GM12875 (cell line): ENCODE data around the gene TMEM150A.

Experiments
- H3K4me3 ChIP-seq: one replicate; pipeline ENCODE4 v1.5.1; 2011; ENCODE audit warnings: low read depth, low read length, control low read depth
- CTCF ChIP-seq: IDR thresholded peaks from 2 replicates; pipeline ENCODE4 v1.5.1; 2011; ENCODE audit warnings: low read depth, mild to moderate bottlenecking, control low read depth, inconsistent platforms, low read length, moderate library complexity, borderline replicate concordance; ENCODE audit not compliant: insufficient read depth

TMEM150A gene

DNA sequence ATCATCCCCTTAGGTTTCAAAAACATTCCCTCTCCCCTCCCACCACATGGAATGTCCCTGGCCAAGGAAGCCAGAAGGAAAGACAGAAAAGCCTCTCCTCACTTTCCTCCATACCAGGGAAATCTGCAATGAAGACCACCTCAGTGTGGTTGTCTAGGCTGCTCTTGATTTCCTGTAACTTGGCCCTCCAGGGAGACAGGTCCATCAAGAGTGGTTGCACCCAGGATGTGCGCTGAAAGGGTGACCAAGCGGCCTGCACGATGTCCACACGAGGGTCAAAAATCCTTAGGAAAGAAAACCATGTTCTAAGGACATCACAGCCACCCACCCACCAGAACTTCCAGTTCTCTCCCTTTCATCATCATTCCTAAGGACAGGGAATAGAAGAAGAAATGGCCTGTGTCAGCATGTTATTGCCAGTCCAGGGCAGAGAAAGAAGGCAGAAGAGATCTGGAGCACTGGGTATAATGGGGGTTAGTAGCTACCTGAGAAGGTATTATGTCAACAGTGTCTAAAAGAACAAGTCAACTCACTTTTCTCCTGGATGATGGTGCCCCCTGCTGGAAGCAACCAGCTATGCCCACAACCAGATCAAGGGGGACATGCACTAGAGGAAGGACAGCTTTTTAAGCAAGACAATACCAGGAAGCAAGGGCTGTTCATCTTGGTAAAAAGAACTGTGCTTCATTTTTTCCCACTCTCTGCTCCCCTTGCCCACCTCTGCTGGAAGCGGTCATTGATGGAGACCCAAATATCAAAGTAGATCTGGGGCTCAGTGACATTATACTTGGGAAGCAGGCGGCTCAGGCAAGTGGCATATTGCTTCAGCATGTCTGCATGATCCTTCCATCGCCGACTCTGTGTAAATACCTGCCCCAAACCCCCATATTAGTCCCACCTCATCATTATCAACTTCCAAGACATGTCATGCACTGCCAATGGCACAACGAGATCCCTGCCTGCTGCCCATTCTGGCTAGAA lies 50.5 kb downstream of the TMEM150A start:
- no peak overlapping the region for H3K4me3 ChIP-seq
- TF ChIP-seq CTCF = peak; percentile 88

GRCh38 chr2:85550486-85550885 lies 52.0 kb downstream of the TMEM150A start:
- TF ChIP-seq CTCF = no peak

DNA sequence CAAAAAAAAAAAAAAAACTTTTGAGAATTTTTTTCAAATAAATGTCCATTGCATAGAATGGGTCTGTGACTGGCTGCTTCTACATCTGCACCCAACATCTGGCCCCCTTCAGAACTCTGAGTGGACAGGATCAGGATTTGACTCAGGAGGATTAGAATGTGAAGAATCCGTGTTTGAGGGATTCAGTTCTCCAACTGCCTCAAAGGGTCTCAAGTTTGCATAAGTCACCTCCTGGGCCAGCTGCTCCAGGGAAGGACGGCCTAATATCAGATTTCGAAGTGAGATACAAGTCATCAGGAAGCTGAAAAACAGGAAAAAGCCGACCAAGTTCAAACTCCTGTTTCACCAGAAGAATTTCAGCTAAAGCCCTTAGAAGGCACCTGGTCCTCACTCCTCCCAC lies 52.7 kb downstream of the TMEM150A start:
- TF ChIP-seq CTCF = no peak
- H3K4me3 ChIP-seq = no peak overlapping the region

More at GRCh38 chr2:85550486-85550885, 52.0 kb downstream of the TMEM150A start:
- H3K4me3 ChIP-seq = no peak overlapping the region

DNA sequence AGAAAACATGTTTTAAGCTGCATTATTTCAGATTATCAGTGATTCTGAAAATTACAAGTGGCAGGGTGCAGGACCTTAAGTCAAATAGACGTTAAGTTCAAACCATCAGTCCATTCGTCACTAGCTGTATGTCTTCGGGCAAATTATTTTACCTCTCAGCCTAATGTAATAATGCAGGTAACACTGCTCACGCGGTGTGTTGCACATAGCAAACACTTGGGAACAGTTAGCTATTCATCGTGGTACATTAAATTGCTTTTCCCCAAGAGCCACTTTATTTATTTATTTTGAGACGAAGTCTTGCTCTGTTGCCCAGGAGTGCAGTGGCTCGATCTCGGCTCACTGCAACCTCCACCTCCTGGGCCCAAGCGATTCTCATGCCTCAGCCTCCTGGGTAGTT lies 53.4 kb downstream of the TMEM150A start:
- no peak for TF ChIP-seq CTCF
- H3K4me3 ChIP-seq = no peak overlapping the region

DNA sequence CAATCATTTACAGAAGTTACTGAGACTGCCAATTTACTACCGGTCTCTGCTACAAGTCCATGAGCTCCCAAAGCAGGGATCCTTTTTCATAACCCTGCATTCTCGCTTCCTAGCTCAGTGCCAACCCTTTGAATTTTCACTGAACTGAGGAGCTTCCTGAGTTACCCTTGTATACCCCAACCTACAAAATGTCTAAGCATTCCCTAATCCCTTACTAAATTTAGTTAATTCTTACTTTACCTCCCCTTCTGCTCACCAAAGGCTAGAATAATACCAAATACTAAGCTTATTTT lies 53.9 kb downstream of the TMEM150A start:
- no peak overlapping the region for H3K4me3 ChIP-seq
- TF ChIP-seq CTCF = no peak
